PC-3 (cell line): Measurements from ENCODE around the gene AKAP8L. TPM values are rescaled to one million over a fixed set of nuclear protein-coding genes. Genes with fewer than 3 reads are reported as not detected.

Source experiments
- ATAC-seq: fragments of 200-7000 bp; cut with Tn5 transposase; 2 replicates; pipeline ENCODE4 v1.9.1; 2020; ENCODE audit warnings: mild to moderate bottlenecking, moderate library complexity
- BruUV-seq: library from RNA; stranded (reverse); fragments of 400-500 nt; replicated peaks from 2 replicates; lab custom pipeline; 2021; lab: Mats Ljungman, UMichigan
- CTCF ChIA-PET: fragments of 300-600 bp; sonication (Branson Sonifier 250); formaldehyde crosslinking; loops from one replicate; lab custom pipeline; 2022; ENCODE audit warnings: antibody characterized with exemption; lab: Charles Lee
- POLR2A ChIA-PET: fragments of 300-600 bp; sonication (Branson Sonifier 250); formaldehyde crosslinking; loops from one replicate; lab custom pipeline; 2022; ENCODE audit warnings: antibody characterized with exemption; ENCODE audit not compliant: unreplicated experiment; lab: Charles Lee
- DNase-seq: peaks from one replicate; pipeline ENCODE4 v3.0.0-alpha.2; 2015
- H2AFZ ChIP-seq: fragments of 300-600 bp; sonication (generic); 2 replicates; pipeline ENCODE4 v1.6.0; 2016; ENCODE audit warnings: antibody characterized with exemption, low read length
- H3F3A ChIP-seq: fragments of 300-600 bp; sonication (generic); one replicate; pipeline ENCODE4 v1.6.0; 2017; ENCODE audit warnings: antibody characterized with exemption, low read length, control low read depth, mild to moderate bottlenecking; ENCODE audit not compliant: unreplicated experiment
- H3K27ac ChIP-seq: fragments of 300-600 bp; sonication (generic); 2 replicates; pipeline ENCODE4 v1.5.1; 2016; ENCODE audit warnings: mild to moderate bottlenecking, low read length
- H3K27me3 ChIP-seq: fragments of 300-600 bp; sonication (generic); 2 replicates; pipeline ENCODE4 v1.6.1; 2016; ENCODE audit warnings: low read length, mixed read lengths
- H3K36me3 ChIP-seq: fragments of 300-600 bp; sonication (generic); 2 replicates; pipeline ENCODE4 v1.6.1; 2016; ENCODE audit warnings: low read depth, mixed run types, low read length, mixed read lengths
- H3K4me1 ChIP-seq: fragments of 300-600 bp; sonication (generic); 2 replicates; pipeline ENCODE4 v1.5.1; 2016; ENCODE audit warnings: low read length; ENCODE audit not compliant: insufficient read depth
- H3K4me2 ChIP-seq: fragments of 300-600 bp; sonication (generic); 2 replicates; pipeline ENCODE4 v1.6.0; 2016; ENCODE audit warnings: low read length
- H3K4me3 ChIP-seq: fragments of 300-600 bp; sonication (generic); 2 replicates; pipeline ENCODE4 v1.5.1; 2016; ENCODE audit warnings: mild to moderate bottlenecking, low read length, mixed read lengths
- H3K79me2 ChIP-seq: fragments of 300-600 bp; sonication (generic); 2 replicates; pipeline ENCODE4 v1.6.1; 2017; ENCODE audit warnings: low read length, mixed read lengths
- H3K9ac ChIP-seq: fragments of 300-600 bp; sonication (generic); 2 replicates; pipeline ENCODE4 v1.6.0; 2016; ENCODE audit warnings: mild to moderate bottlenecking, low read length
- H3K9me2 ChIP-seq: fragments of 300-600 bp; sonication (generic); replicated peaks from 2 replicates; pipeline ENCODE4 v1.6.1; 2016; ENCODE audit warnings: mixed run types, low read length, mixed read lengths
- H3K9me3 ChIP-seq: fragments of 300-600 bp; sonication (generic); 2 replicates; pipeline ENCODE4 v1.6.1; 2016; ENCODE audit warnings: low read length, mixed read lengths
- H4K20me1 ChIP-seq: fragments of 300-600 bp; sonication (generic); 2 replicates; pipeline ENCODE4 v1.6.1; 2016; ENCODE audit warnings: low read length, mixed read lengths
- EZH2 ChIP-seq: fragments of 300-600 bp; sonication (generic); IDR thresholded peaks from one replicate; pipeline ENCODE4 v1.6.1; 2017; ENCODE audit warnings: antibody characterized with exemption, mild to moderate bottlenecking, low read length; ENCODE audit not compliant: unreplicated experiment
- EZH2phosphoT487 ChIP-seq: fragments of 300-600 bp; sonication (generic); IDR thresholded peaks from 2 replicates; pipeline ENCODE4 v1.6.1; 2018; ENCODE audit warnings: mild to moderate bottlenecking, antibody characterized with exemption, low read length, borderline replicate concordance
- intact Hi-C: fragments of 100-400 bp; cut with micrococcal nuclease; formaldehyde crosslinking; loops from 2 replicates; pipeline ENCODE4 v1.9.0; 2023
- total RNA-seq: library from RNA; depleted of rRNA; stranded (reverse); fragments of >200 nt; gene quantifications from 2 replicates; pipeline ENCODE4 v1.2.3, GENCODE V29; 2014
- TF ChIP-seq, protein P1 (sequence below): fragments of 300-600 bp; sonication (generic); conservative IDR thresholded peaks from 2 replicates; pipeline ENCODE4 v1.5.1; 2017; ENCODE audit warnings: antibody characterized with exemption, low read depth, mild to moderate bottlenecking, low read length

Gene AKAP8L
- total RNA-seq, 1 experiment from 2014 or later, result 97.9 TPM

DNA sequence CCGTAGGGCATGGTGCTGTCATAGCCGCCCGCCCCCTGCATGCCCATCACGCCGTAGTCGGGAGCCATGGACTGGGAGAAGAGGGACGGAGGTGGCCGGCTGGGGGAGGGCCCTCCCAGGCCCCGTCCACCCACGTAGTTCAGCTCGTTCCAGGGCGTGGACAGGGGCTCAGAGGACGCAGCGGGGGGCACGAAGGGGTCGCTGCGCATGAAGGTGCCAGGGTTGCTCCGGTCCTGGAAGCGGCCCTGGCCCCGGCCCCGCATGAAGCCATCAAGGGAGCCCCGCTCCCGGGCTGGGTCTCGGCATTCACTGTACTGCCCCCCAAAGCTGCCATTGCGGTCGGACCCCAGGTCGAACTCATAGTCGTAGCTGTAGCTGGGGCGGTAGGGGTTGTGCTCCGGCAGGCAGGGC, 45.9 kb downstream of the AKAP8L start:
- intact Hi-C loops, result no loop called here
- DNase-seq (no peak), ATAC-seq (no peak)
- ChIA-PET CTCF (no interaction called here), POLR2A (no interaction called here)
- H3K27ac ChIP-seq, result no peak overlapping the region
- no peaks in the 10 kb centered on the region for H3K27me3 ChIP-seq
- no peak overlapping the region for H3K4me3 ChIP-seq
- H3K9ac ChIP-seq, result no peak overlapping the region
- H3K9me3 ChIP-seq, result no peaks in the 10 kb centered on the region
- H3K4me1 ChIP-seq, result peaks cover 11% of the 10 kb centered on the region
- TF ChIP-seq EZH2, result no peak
- TF ChIP-seq EZH2phosphoT487, result no peak
- TF ChIP-seq, protein P1, sequence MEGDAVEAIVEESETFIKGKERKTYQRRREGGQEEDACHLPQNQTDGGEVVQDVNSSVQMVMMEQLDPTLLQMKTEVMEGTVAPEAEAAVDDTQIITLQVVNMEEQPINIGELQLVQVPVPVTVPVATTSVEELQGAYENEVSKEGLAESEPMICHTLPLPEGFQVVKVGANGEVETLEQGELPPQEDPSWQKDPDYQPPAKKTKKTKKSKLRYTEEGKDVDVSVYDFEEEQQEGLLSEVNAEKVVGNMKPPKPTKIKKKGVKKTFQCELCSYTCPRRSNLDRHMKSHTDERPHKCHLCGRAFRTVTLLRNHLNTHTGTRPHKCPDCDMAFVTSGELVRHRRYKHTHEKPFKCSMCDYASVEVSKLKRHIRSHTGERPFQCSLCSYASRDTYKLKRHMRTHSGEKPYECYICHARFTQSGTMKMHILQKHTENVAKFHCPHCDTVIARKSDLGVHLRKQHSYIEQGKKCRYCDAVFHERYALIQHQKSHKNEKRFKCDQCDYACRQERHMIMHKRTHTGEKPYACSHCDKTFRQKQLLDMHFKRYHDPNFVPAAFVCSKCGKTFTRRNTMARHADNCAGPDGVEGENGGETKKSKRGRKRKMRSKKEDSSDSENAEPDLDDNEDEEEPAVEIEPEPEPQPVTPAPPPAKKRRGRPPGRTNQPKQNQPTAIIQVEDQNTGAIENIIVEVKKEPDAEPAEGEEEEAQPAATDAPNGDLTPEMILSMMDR, result no peak
- H3K4me2 ChIP-seq, result no peak overlapping the region
- H4K20me1 ChIP-seq, result peaks cover 29% of the 10 kb centered on the region
- no peaks in the 10 kb centered on the region for H3K9me2 ChIP-seq
- peaks cover 46% of the 10 kb centered on the region for H3K36me3 ChIP-seq
- no TSS peak for BruUV-seq
- peaks cover 63% of the 10 kb centered on the region for H3K79me2 ChIP-seq
- no peak overlapping the region for H2AFZ ChIP-seq
- H3F3A ChIP-seq, result no peaks in the 10 kb centered on the region

DNA sequence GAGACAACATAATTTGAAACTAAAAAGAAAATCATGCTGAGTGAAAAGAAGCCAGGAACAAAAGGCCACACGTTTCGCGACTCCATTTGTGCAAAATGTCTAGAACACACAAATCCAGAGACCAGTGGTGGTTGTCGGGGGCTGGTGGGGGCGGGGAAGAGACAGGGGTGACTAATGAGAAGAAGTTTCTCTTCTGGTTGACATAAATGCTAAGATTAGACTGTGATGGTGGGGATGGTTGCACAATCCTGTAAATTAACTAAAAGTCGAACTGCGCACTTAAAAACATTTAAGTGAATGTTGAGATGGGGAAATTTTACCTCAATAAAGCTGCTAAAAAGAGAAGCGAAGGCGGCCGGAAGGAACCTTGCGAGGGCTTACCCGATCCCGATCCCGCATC, 46.3 kb downstream of the AKAP8L start:
- H3K4me1 ChIP-seq, result peaks cover 11% of the 10 kb centered on the region
- TF ChIP-seq EZH2, result no peak
- TF ChIP-seq, protein P1, result no peak
- TF ChIP-seq EZH2phosphoT487, result no peak
- peaks cover 59% of the 10 kb centered on the region for H3K79me2 ChIP-seq
- no peaks in the 10 kb centered on the region for H3K27me3 ChIP-seq
- intact Hi-C loops, result no loop called here
- CTCF ChIA-PET, result no interaction called here
- no peaks in the 10 kb centered on the region for H3K9me3 ChIP-seq
- no peak overlapping the region for H3K4me2 ChIP-seq
- no TSS peak for BruUV-seq
- H3K9me2 ChIP-seq, result no peaks in the 10 kb centered on the region
- H3F3A ChIP-seq, result no peaks in the 10 kb centered on the region
- DNase-seq, result no peak
- H3K9ac ChIP-seq, result no peak overlapping the region
- POLR2A ChIA-PET, result no interaction called here
- no peak overlapping the region for H3K27ac ChIP-seq
- no peak for ATAC-seq
- H3K4me3 ChIP-seq, result no peak overlapping the region
- H2AFZ ChIP-seq, result no peak overlapping the region
- H3K36me3 ChIP-seq, result peaks cover 48% of the 10 kb centered on the region
- H4K20me1 ChIP-seq, result peaks cover 27% of the 10 kb centered on the region

DNA sequence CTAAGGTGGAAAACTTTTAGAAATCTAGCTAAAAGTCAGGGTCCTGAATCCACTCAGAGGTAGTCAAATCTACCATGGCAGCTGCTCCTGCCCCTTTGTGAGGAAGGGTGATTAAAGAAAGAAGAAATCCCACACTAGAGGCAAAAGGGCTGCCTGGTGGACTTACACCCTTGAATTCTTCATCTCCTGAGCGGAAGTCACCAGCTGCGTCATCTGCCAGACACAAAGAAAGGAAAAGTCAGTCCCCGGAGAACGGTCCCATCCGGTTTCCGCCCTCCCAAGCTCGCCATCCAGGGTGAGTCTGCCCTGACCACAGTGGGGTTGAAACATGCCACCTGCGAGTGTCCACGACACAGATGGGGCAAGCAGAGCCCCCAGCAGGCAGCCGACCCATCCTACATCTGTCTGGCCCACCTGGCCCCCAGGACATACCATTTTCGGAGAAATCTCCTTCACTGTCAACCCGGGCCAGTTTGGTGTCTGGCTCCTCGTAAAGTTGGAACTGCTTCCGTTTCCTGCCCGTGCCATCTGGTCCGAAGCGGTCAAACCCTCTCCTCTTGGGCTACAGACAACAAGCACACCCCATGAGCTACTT, 46.9 kb downstream of the AKAP8L start:
- DNase-seq, result no peak
- CTCF ChIA-PET, result no interaction called here
- intact Hi-C loops, result no loop called here
- H4K20me1 ChIP-seq, result peaks cover 21% of the 10 kb centered on the region
- no peak overlapping the region for H3K4me3 ChIP-seq
- no peak overlapping the region for H3K4me2 ChIP-seq
- H3K9me3 ChIP-seq, result no peaks in the 10 kb centered on the region
- BruUV-seq, result no TSS peak
- H3K79me2 ChIP-seq, result peaks cover 53% of the 10 kb centered on the region
- ATAC-seq, result no peak
- H3F3A ChIP-seq, result no peaks in the 10 kb centered on the region
- H3K4me1 ChIP-seq, result peaks cover 6% of the 10 kb centered on the region
- no peaks in the 10 kb centered on the region for H3K9me2 ChIP-seq
- no peaks in the 10 kb centered on the region for H3K27me3 ChIP-seq
- POLR2A ChIA-PET, result no interaction called here
- no peak overlapping the region for H3K27ac ChIP-seq
- peaks cover 51% of the 10 kb centered on the region for H3K36me3 ChIP-seq
- no peak overlapping the region for H2AFZ ChIP-seq
- TF ChIP-seq EZH2, result no peak
- TF ChIP-seq EZH2phosphoT487, result no peak
- TF ChIP-seq, protein P1, result no peak
- no peak overlapping the region for H3K9ac ChIP-seq
